ENCODE data around the gene OR52A5.
"Not testable (repeated sequence)": the region's sequence is repeated elsewhere in the genome, so short reads cannot be mapped to it uniquely, and the experiment has no call there.

- not testable (repeated sequence) for TF ChIP-seq CTCF (IDR thresholded peaks at IDR 0.05); TEAD4 (CRISPR knock-in tag; IDR thresholded peaks at IDR 0.05); CREB1 (CRISPR knock-in tag; IDR thresholded peaks at IDR 0.05); KAT7 (CRISPR knock-in tag; IDR thresholded peaks at IDR 0.05; ENCODE audit: borderline replicate concordance); ZNF281 (CRISPR knock-in tag; IDR thresholded peaks at IDR 0.05); TP53 (CRISPR knock-in tag; IDR thresholded peaks at IDR 0.05); STAT6 (CRISPR knock-in tag; conservative IDR thresholded peaks at IDR 0.05; ENCODE audit: low read depth)
Observed at GRCh38 chr11:5165898-5166297, 27.7 kb upstream of the OR52A5 start.

Measured in WTC11 (cell line).